RWPE2 (cell line): ENCODE results near the gene ROR2.
"Not testable (repeated sequence)": the region's sequence is repeated elsewhere in the genome, so short reads cannot be mapped to it uniquely, and the experiment has no call there.

Experiments used
- ATAC-seq: fragments of 200-7000 bp; cut with Tn5 transposase; 3 replicates; pipeline ENCODE4 v1.9.1; 2021; ENCODE audit warnings: low read depth
- DNase-seq: peaks from one replicate; pipeline ENCODE4 v3.0.0-alpha.2; 2020; ENCODE audit warnings: low spot score
- H3K27ac ChIP-seq: fragments of 450-650 bp; 2 replicates; pipeline ENCODE4 v1.5.1; 2017; ENCODE audit warnings: mild to moderate bottlenecking; ENCODE audit not compliant: poor library complexity, severe bottlenecking
- H3K27me3 ChIP-seq: fragments of 250-450 bp; sonication (Bioruptor Pico); 2 replicates; pipeline ENCODE4 v1.5.1; 2021; ENCODE audit warnings: mild to moderate bottlenecking, moderate library complexity; ENCODE audit not compliant: insufficient read depth, poor library complexity, severe bottlenecking
- H3K36me3 ChIP-seq: fragments of 250-450 bp; sonication (Bioruptor Pico); 2 replicates; pipeline ENCODE4 v1.5.1; 2020; ENCODE audit warnings: low read depth, mild to moderate bottlenecking, moderate library complexity
- H3K4me1 ChIP-seq: fragments of 250-450 bp; sonication (Bioruptor Pico); 2 replicates; pipeline ENCODE4 v1.5.1; 2021; ENCODE audit warnings: mild to moderate bottlenecking, moderate library complexity; ENCODE audit not compliant: insufficient read depth, poor library complexity, severe bottlenecking
- H3K4me3 ChIP-seq: fragments of 250-450 bp; sonication (Bioruptor Pico); 2 replicates; pipeline ENCODE4 v1.5.1; 2021; ENCODE audit warnings: mild to moderate bottlenecking, moderate library complexity; ENCODE audit not compliant: severe bottlenecking
- H3K9me3 ChIP-seq: fragments of 250-450 bp; sonication (Bioruptor Pico); 2 replicates; pipeline ENCODE4 v1.5.1; 2021; ENCODE audit warnings: mild to moderate bottlenecking, moderate library complexity; ENCODE audit not compliant: severe bottlenecking
- CTCF ChIP-seq: fragments of 450-650 bp; IDR thresholded peaks from one replicate; pipeline ENCODE4 v1.5.1; 2017; ENCODE audit warnings: mild to moderate bottlenecking, moderate library complexity; ENCODE audit not compliant: poor library complexity, severe bottlenecking

The ROR2 gene

GRCh38 chr9:91799113-91799744 is 150.8 kb downstream of the ROR2 start:
- no peak for TF ChIP-seq CTCF
- no peaks in the 10 kb centered on the region for H3K27me3 ChIP-seq
- no peaks in the 10 kb centered on the region for H3K9me3 ChIP-seq
- no peaks in the 10 kb centered on the region for H3K4me1 ChIP-seq
- no peak overlapping the region for H3K27ac ChIP-seq
- no peaks in the 10 kb centered on the region for H3K36me3 ChIP-seq
- no peak overlapping the region for H3K4me3 ChIP-seq
- DNase-seq: no peak
- no peak for ATAC-seq

- H3K4me3 ChIP-seq: not testable (repeated sequence)
Measured at GRCh38 chr9:91798273-91799112, 151.5 kb downstream of the ROR2 start.

GRCh38 chr9:91797517-91797916 is 152.5 kb downstream of the ROR2 start:
- not testable (repeated sequence) for ATAC-seq, DNase-seq, H3K9me3 ChIP-seq, H3K27me3 ChIP-seq, H3K27ac ChIP-seq, H3K36me3 ChIP-seq, H3K4me3 ChIP-seq, H3K4me1 ChIP-seq

More at GRCh38 chr9:91798273-91799112, 151.5 kb downstream of the ROR2 start:
- not testable (repeated sequence) for ATAC-seq, H3K36me3 ChIP-seq, H3K27ac ChIP-seq, H3K4me1 ChIP-seq, DNase-seq, H3K9me3 ChIP-seq, H3K27me3 ChIP-seq

- not testable (repeated sequence) for ATAC-seq, H3K27ac ChIP-seq, H3K4me1 ChIP-seq, H3K4me3 ChIP-seq, H3K27me3 ChIP-seq, DNase-seq, H3K36me3 ChIP-seq, H3K9me3 ChIP-seq
Measured at GRCh38 chr9:91796516-91796915, 153.5 kb downstream of the ROR2 start.

- Histone ChIP-seq H3K27me3 (no peaks in the 10 kb centered on the region), H3K4me1 (no peaks in the 10 kb centered on the region), H3K36me3 (no peaks in the 10 kb centered on the region), H3K9me3 (no peaks in the 10 kb centered on the region), H3K27ac (no peak overlapping the region), H3K4me3 (no peak overlapping the region)
- peak; percentile 36; the same call in 2 of the 3 replicates for ATAC-seq
- no peak for DNase-seq
- no peak for TF ChIP-seq CTCF
Measured at GRCh38 chr9:91795598-91796241, 154.3 kb downstream of the ROR2 start.

- H3K27ac ChIP-seq, H3K4me3 ChIP-seq, ATAC-seq, H3K4me1 ChIP-seq, H3K9me3 ChIP-seq, H3K27me3 ChIP-seq, DNase-seq, H3K36me3 ChIP-seq: not testable (repeated sequence)
Measured at GRCh38 chr9:91793371-91793770, 156.7 kb downstream of the ROR2 start.
